Myocyte (in vitro differentiated cells): Measurements from ENCODE around the gene ARHGAP22. TPM values are rescaled to one million over a fixed set of nuclear protein-coding genes. Genes with fewer than 3 reads are reported as not detected.
A peak's percentile ranks its signal among the peaks of the same experiment; 100 is the strongest.

Experiments
- DNase-seq: peaks from one replicate; pipeline ENCODE4 v3.0.0-alpha.2; 2012; ENCODE audit warnings: low read depth
- total RNA-seq: library from RNA; depleted of rRNA; stranded (reverse); fragments of >200 nt; gene quantifications from 2 replicates; pipeline ENCODE4 v1.2.3, GENCODE V29; 2014

The ARHGAP22 gene
- total RNA-seq, 1 donor from 2014 or later: 42.8 TPM

- no peak for DNase-seq
These were observed 49.4 kb downstream of the ARHGAP22 start for GRCh38 chr10:48555310-48556042.

- no peak for DNase-seq
These were observed 50.2 kb downstream of the ARHGAP22 start for GRCh38 chr10:48554656-48555055.

- DNase-seq: no peak
These were observed 50.6 kb downstream of the ARHGAP22 start for GRCh38 chr10:48554246-48554645.

GRCh38 chr10:48552946-48553564, 51.8 kb downstream of the ARHGAP22 start:
- no peak for DNase-seq

GRCh38 chr10:48551861-48552591, 52.8 kb downstream of the ARHGAP22 start:
- peak; percentile 62 for DNase-seq

- DNase-seq: no peak
These were observed 53.9 kb downstream of the ARHGAP22 start for GRCh38 chr10:48550977-48551376.

- no peak for DNase-seq
These were observed 54.7 kb downstream of the ARHGAP22 start for GRCh38 chr10:48550071-48550691.

GRCh38 chr10:48549236-48549635, 55.6 kb downstream of the ARHGAP22 start:
- no peak for DNase-seq

GRCh38 chr10:48548531-48549135, 56.2 kb downstream of the ARHGAP22 start:
- DNase-seq: no peak

GRCh38 chr10:48547981-48548380, 56.9 kb downstream of the ARHGAP22 start:
- DNase-seq: no peak

- no peak for DNase-seq
These were observed 57.6 kb downstream of the ARHGAP22 start for GRCh38 chr10:48547061-48547895.

GRCh38 chr10:48545462-48546145, 59.3 kb downstream of the ARHGAP22 start:
- DNase-seq: no peak

GRCh38 chr10:48543182-48543844, 61.6 kb downstream of the ARHGAP22 start:
- DNase-seq: no peak

GRCh38 chr10:48542471-48543181, 62.2 kb downstream of the ARHGAP22 start:
- peak; percentile 34 for DNase-seq

GRCh38 chr10:48541144-48541795, 63.6 kb downstream of the ARHGAP22 start:
- no peak for DNase-seq

- DNase-seq: no peak
These were observed 66.3 kb downstream of the ARHGAP22 start for GRCh38 chr10:48538611-48539010.

- DNase-seq: no peak
These were observed 67.7 kb downstream of the ARHGAP22 start for GRCh38 chr10:48536916-48537890.
